Stimulated activated CD4-positive, alpha-beta T cell treated with anti-CD3 and anti-CD28 coated beads, Interleukin-4, amount 100 ng/mL, for 48 hours (primary cell): ENCODE data around the gene PRRG2.

ENCODE experiments used
- DNase-seq, 2 donors: peaks; one replicate each; pipeline ENCODE4 v3.0.0-alpha.2; 2020; ENCODE audit warnings: low read depth in 2 of 2

Gene PRRG2

DNA sequence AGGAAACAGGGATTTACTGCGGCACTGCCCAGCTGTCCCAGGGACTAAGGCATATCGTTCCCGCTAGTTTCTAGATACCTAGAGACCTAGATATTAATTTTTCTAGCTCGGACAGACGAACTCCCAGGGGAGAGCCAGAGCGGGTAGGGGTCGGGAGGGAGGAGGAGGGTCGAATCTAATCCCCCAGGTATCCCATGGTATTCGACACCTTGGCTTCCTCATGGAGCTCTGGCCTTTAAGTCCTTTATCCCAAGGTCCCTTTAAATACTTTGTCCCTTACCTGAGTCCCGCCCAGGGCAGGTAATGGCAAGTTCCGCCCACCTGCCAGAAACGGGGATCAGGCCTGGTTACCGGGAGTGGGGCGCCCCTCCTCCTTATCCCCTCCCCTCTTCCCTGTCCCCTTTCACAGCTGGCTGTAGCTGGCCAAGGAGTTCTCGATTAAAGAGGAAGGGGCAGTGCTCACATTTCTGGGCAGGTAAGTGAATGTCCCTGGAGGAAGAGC lies at the start of gene PRRG2:
Gene PRRG2 (plus strand): TSS at position 310 of the 502 bp plus-strand sequence. CDS start 1,904 bp downstream, outside the sequence.
- no peak for DNase-seq

- peak; percentile 79 to 82 for DNase-seq
These were observed 47.3 kb upstream of the PRRG2 start for GRCh38 chr19:49533551-49534488.

- DNase-seq = no peak
These were observed 46.3 kb upstream of the PRRG2 start for GRCh38 chr19:49534632-49535385.

GRCh38 chr19:49536921-49537462 lies 44.1 kb upstream of the PRRG2 start:
- no peak for DNase-seq

DNA sequence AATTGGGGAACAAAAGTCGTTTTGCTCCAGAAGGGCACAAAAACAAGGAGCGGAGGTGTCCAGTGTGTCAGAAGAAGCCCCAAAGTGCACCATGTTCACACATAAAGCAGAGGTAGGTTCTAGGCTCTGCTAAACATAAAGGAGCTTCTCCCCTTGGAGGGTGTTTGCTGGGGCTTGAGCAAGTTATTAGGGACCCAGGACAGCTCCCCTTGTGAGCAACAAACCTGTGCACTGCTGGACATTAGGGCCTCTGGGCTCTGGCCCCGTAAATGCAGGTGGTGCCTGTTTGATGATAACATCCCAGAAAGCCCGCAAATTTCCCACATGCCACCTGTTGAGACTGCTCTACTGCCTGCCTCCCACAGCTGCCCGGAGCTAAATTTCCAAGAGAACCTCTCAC lies 42.5 kb upstream of the PRRG2 start:
- no peak for DNase-seq

DNA sequence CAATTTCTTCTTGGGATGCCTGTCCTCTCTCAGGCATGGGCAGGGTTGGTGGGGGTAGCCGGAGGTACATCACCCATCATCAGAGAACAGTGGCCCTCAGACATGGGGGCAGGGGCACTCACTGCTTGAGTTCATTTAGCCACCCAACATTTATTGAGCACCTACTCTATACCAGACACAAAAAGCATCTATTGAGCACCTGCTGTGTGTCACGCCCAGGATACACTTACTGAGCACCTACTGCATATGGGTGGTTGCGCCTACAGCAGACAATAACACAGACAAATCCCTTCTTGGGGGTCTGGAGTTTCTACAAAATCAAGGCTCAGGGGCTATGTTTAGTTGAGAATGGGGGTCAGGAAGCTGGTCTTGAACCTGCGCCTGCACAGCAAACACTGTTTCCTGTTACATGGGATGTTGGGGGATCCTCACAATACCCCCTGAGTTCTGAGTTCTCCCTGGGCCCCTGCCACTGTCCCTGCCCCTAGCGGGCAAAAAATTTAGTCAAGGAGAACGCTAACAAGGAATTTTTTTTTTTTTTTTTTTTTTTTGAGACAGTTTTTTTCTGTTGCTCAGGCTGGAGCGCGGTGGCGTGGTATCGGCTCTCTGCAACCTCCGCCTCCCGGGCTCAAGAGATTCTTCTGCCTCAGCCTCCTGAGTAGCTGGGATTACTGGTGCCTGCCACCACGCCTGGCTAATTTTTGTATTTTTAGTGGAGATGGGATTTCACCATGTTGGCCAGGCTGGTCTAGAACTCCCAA lies 41.7 kb upstream of the PRRG2 start:
- DNase-seq = no peak

DNA sequence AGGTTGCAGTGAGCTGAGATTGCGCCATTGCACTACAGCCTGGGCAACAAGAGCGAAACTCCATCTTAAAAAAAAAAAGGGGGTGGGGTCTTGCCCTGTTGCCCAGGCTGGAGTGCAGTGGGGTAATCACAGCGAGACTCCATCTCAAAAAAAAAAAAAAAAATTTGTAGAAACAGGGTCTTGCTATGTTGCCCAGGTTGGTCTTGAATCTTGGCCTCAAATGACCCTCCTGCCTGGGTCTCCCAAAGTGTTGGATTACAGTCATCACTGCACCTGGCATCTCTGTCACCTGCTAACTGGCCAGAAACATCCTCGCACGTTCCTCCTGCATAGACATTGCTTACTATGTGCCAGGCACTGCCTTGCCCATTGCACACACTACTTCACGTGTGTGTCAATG lies 39.2 kb upstream of the PRRG2 start:
- no peak for DNase-seq

DNA sequence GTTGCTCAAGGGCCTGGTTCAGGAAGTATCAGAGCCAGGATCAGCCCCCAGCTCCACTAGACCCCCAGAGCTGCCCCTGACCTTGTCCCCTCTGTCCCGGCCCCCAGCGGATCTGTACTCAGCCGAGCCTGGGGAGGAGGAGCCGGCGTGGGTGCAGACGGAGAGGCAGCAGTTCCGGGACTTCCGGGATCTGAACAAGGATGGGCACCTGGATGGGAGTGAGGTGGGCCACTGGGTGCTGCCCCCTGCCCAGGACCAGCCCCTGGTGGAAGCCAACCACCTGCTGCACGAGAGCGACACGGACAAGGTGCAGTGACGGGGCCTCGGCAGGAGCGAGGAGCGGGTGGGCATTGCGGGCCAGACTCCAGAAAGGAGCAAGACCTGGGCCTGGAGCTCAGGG lies 38.7 kb upstream of the PRRG2 start:
- no peak for DNase-seq

GRCh38 chr19:49543032-49543431 lies 38.1 kb upstream of the PRRG2 start:
- no peak for DNase-seq

DNA sequence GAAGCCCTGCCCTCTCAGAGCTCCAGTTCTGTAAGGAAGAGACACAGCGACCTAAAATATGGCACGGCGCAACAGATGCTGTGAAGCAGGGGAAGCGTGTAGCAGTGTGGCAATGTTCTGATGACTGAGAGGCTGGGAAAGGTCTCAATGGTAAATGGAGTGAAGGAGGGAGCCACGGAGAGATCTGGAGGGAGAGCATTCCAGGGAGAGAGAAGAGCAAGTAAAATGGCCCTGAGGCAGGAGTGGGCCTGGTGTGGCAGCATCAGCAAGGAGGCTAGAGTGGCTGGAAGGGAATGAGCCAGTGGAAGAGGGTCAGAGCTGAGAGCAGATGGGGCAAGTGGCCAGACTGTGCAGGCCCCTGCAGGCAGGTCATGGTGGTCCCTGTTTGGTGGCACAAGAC lies 37.0 kb upstream of the PRRG2 start:
- no peak for DNase-seq

DNA sequence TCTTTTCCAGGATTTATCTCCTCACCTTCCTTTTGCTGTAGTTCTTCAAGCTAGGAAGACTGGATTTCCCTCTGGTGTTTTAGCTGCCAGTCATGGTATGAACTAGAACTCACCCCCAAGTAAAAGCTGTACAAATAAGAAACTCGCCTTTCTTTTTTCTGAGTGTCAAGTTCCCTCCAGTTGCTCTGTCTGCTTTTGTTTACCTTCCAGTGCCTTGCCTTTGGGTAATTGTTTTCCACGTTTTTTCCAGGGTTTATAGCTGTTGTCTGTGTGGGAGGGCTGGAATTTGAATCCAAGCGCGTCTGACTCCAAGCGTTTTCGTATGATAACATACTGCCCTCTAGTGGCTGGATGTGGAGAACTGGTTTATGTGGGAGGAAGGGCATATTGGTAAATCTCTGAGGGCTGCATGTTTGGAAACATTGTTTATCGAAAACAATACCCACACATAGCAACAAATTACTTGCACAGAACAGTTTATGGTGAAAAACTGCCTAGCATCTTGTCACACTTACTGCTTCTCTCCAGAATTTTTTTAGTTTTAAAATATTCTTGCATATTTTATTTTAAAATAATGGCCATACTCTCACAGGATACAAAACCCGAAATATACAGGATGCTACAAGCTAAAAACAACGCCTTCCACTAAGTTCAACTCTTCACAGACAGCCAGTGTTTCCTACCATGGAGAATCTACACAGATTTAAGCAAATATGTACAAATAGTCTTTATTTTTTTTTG lies 34.1 kb upstream of the PRRG2 start:
- peak in 1 of 2 donors; percentile 56 for DNase-seq

DNA sequence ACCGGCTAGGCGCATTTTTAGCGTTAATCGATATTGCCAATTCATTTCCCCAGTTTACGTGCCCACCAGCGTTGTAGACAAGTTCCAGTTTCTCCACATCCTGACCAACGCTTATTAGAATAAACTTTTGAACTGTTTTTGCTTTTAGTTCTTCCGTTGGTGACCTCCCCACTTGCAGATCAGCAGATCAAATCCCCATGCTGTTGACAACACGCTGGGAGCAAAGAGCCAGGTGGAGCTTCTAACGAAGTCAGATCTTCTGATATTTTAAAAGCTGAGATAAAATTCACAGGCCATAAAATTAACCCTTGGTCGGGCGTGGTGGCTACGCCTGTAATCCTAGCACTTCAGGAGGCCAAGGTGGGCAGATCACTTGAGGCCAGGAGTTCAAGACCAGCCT lies 32.1 kb upstream of the PRRG2 start:
- DNase-seq = no peak

DNA sequence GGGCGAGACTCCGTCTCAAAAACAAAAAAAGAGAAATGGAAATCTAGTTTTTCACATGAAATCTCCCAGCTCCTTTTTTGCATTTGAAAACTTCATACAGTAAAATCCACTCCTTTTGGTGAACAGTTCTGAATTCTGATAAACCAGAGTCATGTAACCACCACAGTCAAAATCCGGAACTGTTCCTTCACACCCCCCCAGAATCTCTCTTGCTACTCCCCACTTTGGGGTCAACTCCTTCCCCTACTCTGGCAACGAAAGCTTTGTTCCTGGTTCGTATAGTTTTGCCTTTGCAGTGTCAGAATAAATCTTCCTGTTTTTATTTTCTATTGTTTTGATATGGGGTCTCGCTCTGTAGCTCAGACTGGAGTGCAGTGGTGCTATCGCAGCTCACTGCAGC lies 29.6 kb upstream of the PRRG2 start:
- DNase-seq = no peak

DNA sequence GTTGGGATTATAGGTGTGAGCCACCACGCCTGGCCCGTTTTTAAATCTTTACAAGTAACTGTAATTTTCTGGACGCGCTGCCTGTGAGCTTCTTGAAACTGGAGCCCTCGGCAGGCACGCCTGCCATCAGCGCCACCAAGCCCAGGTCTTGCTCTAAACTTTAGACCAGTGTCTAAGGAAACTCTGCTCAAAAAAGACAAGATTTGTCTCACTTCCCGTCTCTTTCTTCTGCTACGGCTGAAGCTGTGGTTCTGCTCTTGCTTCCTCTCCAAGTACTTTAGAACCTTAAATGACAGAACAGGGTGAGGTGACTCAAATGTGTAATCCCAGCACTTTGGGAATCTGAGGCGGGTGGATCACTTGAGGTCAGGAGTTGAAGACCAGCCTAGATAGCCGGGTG lies 28.4 kb upstream of the PRRG2 start:
- no peak for DNase-seq

- DNase-seq = peak in 1 of 2 donors; percentile 55
These were observed 27.5 kb upstream of the PRRG2 start for GRCh38 chr19:49553451-49554271.

- no peak for DNase-seq
These were observed 26.4 kb upstream of the PRRG2 start for GRCh38 chr19:49554701-49555181.

- peak; percentile 73 to 83 for DNase-seq
These were observed 25.3 kb upstream of the PRRG2 start for GRCh38 chr19:49555600-49556411.

DNA sequence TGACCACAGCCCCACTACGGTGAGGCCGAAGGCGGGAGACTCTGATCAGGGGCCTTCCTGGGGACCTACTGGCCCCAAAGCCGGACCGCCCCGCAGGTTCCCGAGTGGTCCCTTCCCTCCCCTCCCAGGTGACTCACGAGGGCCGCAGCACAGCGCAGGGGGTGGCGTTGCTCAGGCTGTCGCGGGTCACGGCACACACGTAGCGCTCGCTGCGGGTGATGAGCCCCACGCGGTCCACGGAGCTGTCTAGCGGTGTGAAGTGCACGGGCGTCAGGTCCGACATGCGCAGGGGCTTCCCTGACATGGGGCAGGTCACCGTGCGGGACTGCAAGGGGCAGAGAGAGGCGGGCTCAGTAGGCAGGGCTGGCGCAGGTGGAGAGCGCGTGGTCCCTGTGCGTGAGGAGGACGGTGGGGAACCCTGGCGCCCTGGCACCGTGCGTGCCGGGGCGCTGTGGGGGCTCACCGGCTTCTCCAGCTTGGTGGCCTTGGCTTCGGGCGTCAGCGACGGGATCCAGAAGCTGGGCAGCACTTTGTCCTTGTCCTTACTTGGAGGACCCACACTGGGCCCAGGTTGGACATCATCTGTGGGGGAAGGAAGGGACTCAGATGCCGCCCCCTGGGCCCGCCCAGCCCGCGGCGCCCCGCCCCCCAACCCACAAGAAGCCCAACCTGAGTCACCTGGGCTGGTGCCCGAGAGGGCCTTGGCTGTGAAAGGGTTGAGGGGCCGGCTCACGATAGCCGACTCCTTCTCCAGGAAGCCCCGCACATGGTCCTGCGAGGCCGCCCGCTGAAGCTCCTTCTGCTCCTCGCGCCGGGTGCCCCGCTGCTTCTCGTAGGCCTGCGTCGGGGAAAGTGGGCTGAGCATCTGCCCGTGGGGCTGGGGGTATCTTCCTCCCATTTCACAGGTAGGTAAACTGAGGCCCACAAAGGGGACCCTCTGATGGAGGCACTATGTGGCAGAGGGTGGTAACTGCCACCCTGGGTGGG lies 24.4 kb upstream of the PRRG2 start:
- DNase-seq = no peak
